DND-41 (cell line): ENCODE measurements around the gene PRR5L.

ENCODE experiments used
- ATAC-seq: fragments of 200-7000 bp; cut with Tn5 transposase; 3 replicates; pipeline ENCODE4 v1.9.1; 2021; ENCODE audit warnings: low read depth; ENCODE audit not compliant: insufficient read depth
- DNase-seq: peaks from one replicate; pipeline ENCODE4 v3.0.0-alpha.2; 2020
- H2AFZ ChIP-seq: 2 replicates; pipeline ENCODE4 v1.6.0; 2012; ENCODE audit warnings: low read depth, low read length
- H3K27ac ChIP-seq: 2 replicates; pipeline ENCODE4 v1.5.1; 2012; ENCODE audit warnings: low read length, inconsistent platforms
- H3K27me3 ChIP-seq: fragments of 200-600 bp; sonication (generic); 2 replicates; pipeline ENCODE4 v1.6.0; 2012; ENCODE audit warnings: low read length, mild to moderate bottlenecking, inconsistent platforms; ENCODE audit not compliant: insufficient read depth, poor library complexity
- H3K36me3 ChIP-seq: 2 replicates; pipeline ENCODE4 v1.5.1; 2012; ENCODE audit warnings: low read length, inconsistent platforms; ENCODE audit not compliant: insufficient read depth
- H3K4me1 ChIP-seq: 2 replicates; pipeline ENCODE4 v1.5.1; 2012; ENCODE audit warnings: mild to moderate bottlenecking, low read length; ENCODE audit not compliant: insufficient read depth
- H3K4me2 ChIP-seq: 2 replicates; pipeline ENCODE4 v1.6.0; 2012; ENCODE audit warnings: mild to moderate bottlenecking, moderate library complexity, low read length, inconsistent platforms; ENCODE audit not compliant: insufficient read depth
- H3K4me3 ChIP-seq, 2 experiments: fragments of 200-600 bp in 1 of 2; shearing (Covaris generic) in 1 of 2; 2 replicates each; pipeline ENCODE4 v1.5.1; 2012 to 2016; ENCODE audit warnings: inconsistent platforms in 2 of 2, low read length in 2 of 2, mild to moderate bottlenecking in 2 of 2, low read depth in 1 of 2, moderate library complexity in 1 of 2
- H3K79me2 ChIP-seq: 2 replicates; pipeline ENCODE4 v1.6.0; 2012; ENCODE audit warnings: low read length, inconsistent platforms; ENCODE audit not compliant: insufficient read depth
- H3K9ac ChIP-seq: 2 replicates; pipeline ENCODE4 v1.6.0; 2012; ENCODE audit warnings: low read depth, mild to moderate bottlenecking, inconsistent platforms, low read length, moderate library complexity
- H3K9me3 ChIP-seq: 2 replicates; pipeline ENCODE4 v1.5.1; 2012; ENCODE audit warnings: low read length, moderate library complexity, mild to moderate bottlenecking, inconsistent platforms; ENCODE audit not compliant: insufficient read depth, severe bottlenecking
- H4K20me1 ChIP-seq: 2 replicates; pipeline ENCODE4 v1.6.0; 2012; ENCODE audit warnings: low read length; ENCODE audit not compliant: insufficient read depth
- CTCF ChIP-seq: IDR thresholded peaks from 2 replicates; pipeline ENCODE4 v1.5.1; 2012; ENCODE audit warnings: borderline replicate concordance, low read length, moderate library complexity, mild to moderate bottlenecking; ENCODE audit not compliant: poor library complexity, severe bottlenecking; ENCODE audit errors: extremely low read depth
- EZH2 ChIP-seq: IDR thresholded peaks from 3 replicates; pipeline ENCODE4 v1.6.1; 2012; ENCODE audit warnings: borderline replicate concordance, low read depth, mild to moderate bottlenecking, moderate library complexity, low read length, inconsistent platforms; ENCODE audit not compliant: severe bottlenecking

The PRR5L gene

GRCh38 chr11:36412781-36413383 is 116.8 kb downstream of the PRR5L start:
- Histone ChIP-seq H3K36me3 (no peaks in the 10 kb centered on the region), H3K9me3 (no peaks in the 10 kb centered on the region), H3K79me2 (no peaks in the 10 kb centered on the region), H3K4me3 (no peak overlapping the region), H3K27ac (no peak overlapping the region), H3K9ac (no peak overlapping the region), H3K4me1 (peaks cover 31% of the 10 kb centered on the region), H4K20me1 (no peaks in the 10 kb centered on the region), H3K4me2 (no peak overlapping the region), H3K27me3 (peaks cover 10% of the 10 kb centered on the region), H2AFZ (no peak overlapping the region)
- ATAC-seq (no peak), DNase-seq (no peak)
- TF ChIP-seq CTCF, result no peak
- TF ChIP-seq EZH2, result no peak

DNA sequence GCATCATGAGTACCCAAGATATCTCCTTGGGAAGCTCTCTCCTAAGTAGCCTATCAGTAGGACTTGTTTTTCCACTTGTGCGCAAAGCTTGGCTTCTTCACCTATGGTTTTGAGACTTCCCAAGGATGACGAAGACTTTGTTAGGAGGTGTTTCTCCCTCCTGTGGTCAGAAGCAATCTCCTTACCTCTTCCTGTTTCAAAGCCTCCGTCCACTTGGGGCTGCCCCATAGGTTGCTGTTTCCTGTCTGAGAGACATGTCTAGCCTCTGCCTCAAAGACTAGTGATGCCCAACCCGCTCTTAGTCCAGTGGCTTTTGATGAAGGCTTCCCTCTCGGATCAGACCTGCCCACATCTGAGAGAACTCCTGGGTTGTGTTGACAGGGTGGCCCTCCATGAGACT is 121.1 kb downstream of the PRR5L start:
- TF ChIP-seq EZH2 (no peak), CTCF (no peak)
- H3K27me3 ChIP-seq, result peaks cover 26% of the 10 kb centered on the region
- no peak for ATAC-seq
- H3K9me3 ChIP-seq, result no peaks in the 10 kb centered on the region
- no peak for DNase-seq
- no peaks in the 10 kb centered on the region for H3K36me3 ChIP-seq
- no peaks in the 10 kb centered on the region for H3K79me2 ChIP-seq
- H3K4me3 ChIP-seq, result no peak overlapping the region
- no peak overlapping the region for H3K27ac ChIP-seq
- no peak overlapping the region for H3K9ac ChIP-seq
- no peak overlapping the region for H2AFZ ChIP-seq
- H3K4me1 ChIP-seq, result no peaks in the 10 kb centered on the region
- no peak overlapping the region for H3K4me2 ChIP-seq
- H4K20me1 ChIP-seq, result no peaks in the 10 kb centered on the region

DNA sequence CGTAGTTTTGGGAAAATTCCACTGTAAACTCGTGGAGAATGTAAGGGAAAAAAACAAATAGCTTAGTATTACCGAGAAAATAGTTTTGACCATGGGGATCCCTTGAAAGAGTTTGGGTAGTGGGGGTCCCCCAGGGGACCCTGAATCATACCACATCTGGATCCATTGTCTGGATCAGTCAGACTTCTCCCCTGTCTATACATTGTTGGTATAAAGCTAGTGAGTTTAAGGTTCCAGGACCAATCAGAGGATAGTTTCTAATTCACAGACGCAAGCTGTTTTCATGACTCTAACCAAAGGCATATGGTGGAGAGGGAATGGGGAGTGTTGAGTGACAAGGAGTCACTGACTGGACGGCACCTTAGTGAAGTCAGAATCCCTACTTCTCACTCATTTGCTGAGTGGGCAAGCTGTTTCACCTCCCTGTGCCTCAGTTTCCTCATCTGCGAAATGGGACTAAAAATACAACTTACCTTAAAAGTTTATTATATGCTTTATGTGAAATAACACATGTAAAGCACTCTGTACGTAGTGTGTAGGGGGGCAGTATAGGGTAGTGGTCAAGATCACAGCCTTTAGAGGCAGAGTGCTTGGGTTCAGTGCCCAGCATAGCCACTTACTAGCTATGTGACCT is 123.8 kb downstream of the PRR5L start:
- Histone ChIP-seq H3K4me3 (no peak overlapping the region), H3K79me2 (no peaks in the 10 kb centered on the region), H3K27ac (no peak overlapping the region), H3K9me3 (no peaks in the 10 kb centered on the region), H3K4me2 (no peak overlapping the region), H2AFZ (no peak overlapping the region), H3K36me3 (no peaks in the 10 kb centered on the region), H3K4me1 (no peaks in the 10 kb centered on the region), H3K9ac (no peak overlapping the region), H3K27me3 (peaks cover 30% of the 10 kb centered on the region), H4K20me1 (no peaks in the 10 kb centered on the region)
- DNase-seq (no peak), ATAC-seq (no peak)
- no peak for TF ChIP-seq EZH2
- no peak for TF ChIP-seq CTCF
